ENCODE measurements around the gene RALB.

GRCh38 chr2:120326066-120326465, 73.4 kb downstream of the RALB start:
- TF ChIP-seq POLR2A (IDR thresholded peaks at IDR 0.05) (no peak), CTCF (IDR thresholded peaks at IDR 0.05) (no peak), POLR2AphosphoS5 (IDR thresholded peaks at IDR 0.05) (no peak)

All from prostate gland (tissue), 2 donors.